HL-60 (cell line): Measurements from ENCODE around the gene PTPRQ.

Experiments used
- CTCF ChIP-seq: IDR thresholded peaks from one replicate; pipeline ENCODE4 v1.5.1; 2011; ENCODE audit warnings: low read length, control low read depth, inconsistent platforms; ENCODE audit not compliant: insufficient read depth
- POLR2AphosphoS5 ChIP-seq: IDR thresholded peaks from 2 replicates; pipeline ENCODE4 v1.6.1; 2012; ENCODE audit warnings: low read depth
- REST ChIP-seq: IDR thresholded peaks from 2 replicates; pipeline ENCODE4 v1.6.1; 2012; ENCODE audit warnings: low read depth; ENCODE audit not compliant: insufficient replicate concordance

GRCh38 chr12:80681287-80681686 lies 237.3 kb downstream of the PTPRQ start:
- no peak for TF ChIP-seq REST
- TF ChIP-seq CTCF = no peak
- no peak for TF ChIP-seq POLR2AphosphoS5
